ENCODE results near the gene SPATA3. TPM values are rescaled to one million over a fixed set of nuclear protein-coding genes. Genes with fewer than 3 reads are reported as not detected.

The SPATA3 gene
- total RNA-seq, 4 donors from 2014 or later: not detected

- no peak for DNase-seq (ENCODE audit: low spot score in 2 of 2)
- 78 to 84% methylated on average over 16 of the region's 16 CpGs for WGBS, 2 donors
- TF ChIP-seq, protein P1, sequence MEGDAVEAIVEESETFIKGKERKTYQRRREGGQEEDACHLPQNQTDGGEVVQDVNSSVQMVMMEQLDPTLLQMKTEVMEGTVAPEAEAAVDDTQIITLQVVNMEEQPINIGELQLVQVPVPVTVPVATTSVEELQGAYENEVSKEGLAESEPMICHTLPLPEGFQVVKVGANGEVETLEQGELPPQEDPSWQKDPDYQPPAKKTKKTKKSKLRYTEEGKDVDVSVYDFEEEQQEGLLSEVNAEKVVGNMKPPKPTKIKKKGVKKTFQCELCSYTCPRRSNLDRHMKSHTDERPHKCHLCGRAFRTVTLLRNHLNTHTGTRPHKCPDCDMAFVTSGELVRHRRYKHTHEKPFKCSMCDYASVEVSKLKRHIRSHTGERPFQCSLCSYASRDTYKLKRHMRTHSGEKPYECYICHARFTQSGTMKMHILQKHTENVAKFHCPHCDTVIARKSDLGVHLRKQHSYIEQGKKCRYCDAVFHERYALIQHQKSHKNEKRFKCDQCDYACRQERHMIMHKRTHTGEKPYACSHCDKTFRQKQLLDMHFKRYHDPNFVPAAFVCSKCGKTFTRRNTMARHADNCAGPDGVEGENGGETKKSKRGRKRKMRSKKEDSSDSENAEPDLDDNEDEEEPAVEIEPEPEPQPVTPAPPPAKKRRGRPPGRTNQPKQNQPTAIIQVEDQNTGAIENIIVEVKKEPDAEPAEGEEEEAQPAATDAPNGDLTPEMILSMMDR (IDR thresholded peaks at IDR 0.05): no peak
- TF ChIP-seq POLR2A (IDR thresholded peaks at IDR 0.05) (no peak), EP300 (IDR thresholded peaks at IDR 0.05) (no peak)
- H3K4me3 ChIP-seq: no peak overlapping the region
- H3K27ac ChIP-seq: no peak overlapping the region
- no peaks in the 10 kb centered on the region for H3K27me3 ChIP-seq
- H3K4me1 ChIP-seq: no peaks in the 10 kb centered on the region
- H3K9me3 ChIP-seq: no peaks in the 10 kb centered on the region
- H3K36me3 ChIP-seq: no peaks in the 10 kb centered on the region
Measured at GRCh38 chr2:230968921-230969658, 26.8 kb upstream of the SPATA3 start.

GRCh38 chr2:230969659-230970015 lies 26.3 kb upstream of the SPATA3 start:
- DNase-seq (ENCODE audit: low spot score in 2 of 2): no peak
- WGBS, 2 donors: 72 to 77% methylated on average over 2 of the region's 2 CpGs

GRCh38 chr2:230972046-230972445 lies 23.9 kb upstream of the SPATA3 start:
- no peak overlapping the region for H3K27ac ChIP-seq
- no peak for DNase-seq (ENCODE audit: low spot score in 2 of 2)
- no peak for TF ChIP-seq POLR2A (IDR thresholded peaks at IDR 0.05)
- TF ChIP-seq, protein P1 (IDR thresholded peaks at IDR 0.05): no peak
- no peak for TF ChIP-seq EP300 (IDR thresholded peaks at IDR 0.05)
- 79 to 80% methylated on average over 5 of the region's 5 CpGs for WGBS, 2 donors
- no peaks in the 10 kb centered on the region for H3K9me3 ChIP-seq
- H3K4me1 ChIP-seq: no peaks in the 10 kb centered on the region
- H3K36me3 ChIP-seq: no peaks in the 10 kb centered on the region
- no peaks in the 10 kb centered on the region for H3K27me3 ChIP-seq
- H3K4me3 ChIP-seq: no peak overlapping the region

More at GRCh38 chr2:230969659-230970015, 26.3 kb upstream of the SPATA3 start:
- Histone ChIP-seq H3K36me3 (no peaks in the 10 kb centered on the region), H3K4me3 (no peak overlapping the region), H3K27ac (no peak overlapping the region), H3K9me3 (no peaks in the 10 kb centered on the region), H3K4me1 (no peaks in the 10 kb centered on the region), H3K27me3 (no peaks in the 10 kb centered on the region)
- TF ChIP-seq EP300 (IDR thresholded peaks at IDR 0.05): no peak
- TF ChIP-seq, protein P1 (IDR thresholded peaks at IDR 0.05): no peak
- TF ChIP-seq POLR2A (IDR thresholded peaks at IDR 0.05): no peak

GRCh38 chr2:230974096-230974913 lies 21.6 kb upstream of the SPATA3 start:
- WGBS, 2 donors: 77 to 83% methylated on average over 17 of the region's 17 CpGs
- Histone ChIP-seq H3K27me3 (no peaks in the 10 kb centered on the region), H3K27ac (no peak overlapping the region), H3K4me1 (no peaks in the 10 kb centered on the region), H3K4me3 (no peak overlapping the region), H3K9me3 (no peaks in the 10 kb centered on the region), H3K36me3 (no peaks in the 10 kb centered on the region)
- DNase-seq (ENCODE audit: low spot score in 2 of 2): no peak
- TF ChIP-seq, protein P1 (IDR thresholded peaks at IDR 0.05): no peak
- TF ChIP-seq EP300 (IDR thresholded peaks at IDR 0.05) (no peak), POLR2A (IDR thresholded peaks at IDR 0.05) (no peak)

DNA sequence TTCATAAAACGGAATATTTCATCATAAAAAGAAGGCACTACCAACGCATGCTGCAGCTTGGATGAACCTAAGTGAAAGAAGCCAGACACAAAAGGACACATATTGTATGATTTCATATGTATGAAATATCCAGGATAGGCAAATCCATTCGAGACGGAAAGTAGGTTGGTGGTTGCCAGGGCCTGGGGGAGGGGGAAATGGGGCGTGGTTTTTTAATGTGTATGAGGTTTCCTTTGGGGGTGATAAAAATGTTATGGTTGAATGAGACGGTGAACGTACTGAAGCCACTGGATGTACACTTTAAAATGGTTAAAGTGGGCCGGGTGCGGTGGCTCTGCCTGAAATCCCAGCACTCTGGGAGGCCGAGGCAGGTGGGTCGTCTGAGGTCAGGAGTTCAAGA lies 20.0 kb upstream of the SPATA3 start:
- H3K27me3 ChIP-seq: no peaks in the 10 kb centered on the region
- no peaks in the 10 kb centered on the region for H3K36me3 ChIP-seq
- H3K4me1 ChIP-seq: no peaks in the 10 kb centered on the region
- H3K4me3 ChIP-seq: no peak overlapping the region
- H3K9me3 ChIP-seq: no peaks in the 10 kb centered on the region
- WGBS, 2 donors: 83% methylated on average over 11 of the region's 11 CpGs
- no peak overlapping the region for H3K27ac ChIP-seq
- no peak for DNase-seq (ENCODE audit: low spot score in 2 of 2)
- TF ChIP-seq, protein P1 (IDR thresholded peaks at IDR 0.05): no peak
- no peak for TF ChIP-seq POLR2A (IDR thresholded peaks at IDR 0.05)
- no peak for TF ChIP-seq EP300 (IDR thresholded peaks at IDR 0.05)

All from tibial nerve (tissue), 4 donors.